Raji (cell line): ENCODE results near the gene ING4.
A peak's percentile ranks its signal among the peaks of the same experiment; 100 is the strongest.

ENCODE experiments used
- POLR2A ChIP-seq: IDR thresholded peaks from 2 replicates; pipeline ENCODE4 v1.6.1; 2011; ENCODE audit warnings: low read depth, low read length, control low read depth; ENCODE audit not compliant: insufficient read depth

Gene ING4

GRCh38 chr12:6693832-6694355 is 31.0 kb upstream of the ING4 start:
- TF ChIP-seq POLR2A, result no peak

GRCh38 chr12:6692888-6693287 is 30.0 kb upstream of the ING4 start:
- TF ChIP-seq POLR2A, result no peak

- TF ChIP-seq POLR2A, result no peak
These were observed 28.6 kb upstream of the ING4 start for GRCh38 chr12:6691473-6691872.

GRCh38 chr12:6688999-6689882 is 26.3 kb upstream of the ING4 start, which contains the start of gene ZNF384:
Gene ZNF384, minus strand, starts transcription at chr12:6689375. Its CDS starts 9,855 bp downstream, at chr12:6679520.
- peak; percentile 78 for TF ChIP-seq POLR2A

GRCh38 chr12:6688543-6688998 is 25.7 kb upstream of the ING4 start:
- TF ChIP-seq POLR2A, result no peak; the same call in 1 of the 2 replicates

- TF ChIP-seq POLR2A, result no peak
These were observed 22.9 kb upstream of the ING4 start for GRCh38 chr12:6685814-6686213.

GRCh38 chr12:6684609-6685008 is 21.7 kb upstream of the ING4 start:
- TF ChIP-seq POLR2A, result no peak

- TF ChIP-seq POLR2A, result no peak
These were observed 14.0 kb upstream of the ING4 start for GRCh38 chr12:6676962-6677361.

GRCh38 chr12:6672143-6672542 is 9.2 kb upstream of the ING4 start:
- TF ChIP-seq POLR2A, result no peak

- no peak for TF ChIP-seq POLR2A
These were observed 4.8 kb upstream of the ING4 start for GRCh38 chr12:6667559-6668210.

GRCh38 chr12:6666211-6666610 is 3.3 kb upstream of the ING4 start:
- no peak for TF ChIP-seq POLR2A

GRCh38 chr12:6664902-6665301 is 2.0 kb upstream of the ING4 start:
- TF ChIP-seq POLR2A, result no peak

- no peak for TF ChIP-seq POLR2A
These were observed 365 bp downstream of the ING4 start for GRCh38 chr12:6662602-6662905.

GRCh38 chr12:6653987-6654386 is 8.9 kb downstream of the ING4 start:
- TF ChIP-seq POLR2A, result no peak

- no peak for TF ChIP-seq POLR2A
These were observed 9.6 kb downstream of the ING4 start for GRCh38 chr12:6653342-6653741.

- no peak for TF ChIP-seq POLR2A
These were observed 10.5 kb downstream of the ING4 start for GRCh38 chr12:6652391-6652790.
